ENCODE data around the gene FREM1.
A peak's percentile ranks its signal among the peaks of the same experiment; 100 is the strongest.

The FREM1 gene

GRCh38 chr9:14748373-14748772 lies 161.9 kb downstream of the FREM1 start:
- DNase-seq: no peak

- no peak for DNase-seq
These were observed 163.1 kb downstream of the FREM1 start for GRCh38 chr9:14747111-14747510.

- DNase-seq: no peak
These were observed 163.6 kb downstream of the FREM1 start for GRCh38 chr9:14746626-14747025.

GRCh38 chr9:14744768-14745167 lies 165.5 kb downstream of the FREM1 start:
- no peak for DNase-seq

GRCh38 chr9:14741369-14741768 lies 168.9 kb downstream of the FREM1 start:
- DNase-seq: no peak

- no peak for DNase-seq
These were observed 177.1 kb downstream of the FREM1 start for GRCh38 chr9:14733133-14733532.

GRCh38 chr9:14731294-14731981 lies 178.8 kb downstream of the FREM1 start:
- no peak for DNase-seq

- DNase-seq: no peak
These were observed 179.7 kb downstream of the FREM1 start for GRCh38 chr9:14730461-14730898.

- DNase-seq: no peak
These were observed 186.9 kb downstream of the FREM1 start for GRCh38 chr9:14723301-14723700.

GRCh38 chr9:14722391-14723035 lies 187.7 kb downstream of the FREM1 start, which contains the start of gene CER1:
Gene CER1, minus strand, starts transcription at chr9:14722733. Its CDS starts 61 bp downstream, at chr9:14722672.
- DNase-seq: no peak

GRCh38 chr9:14719231-14719923 lies 190.9 kb downstream of the FREM1 start:
- no peak for DNase-seq

- no peak for DNase-seq
These were observed 195.1 kb downstream of the FREM1 start for GRCh38 chr9:14715102-14715501.

- no peak for DNase-seq
These were observed 197.0 kb downstream of the FREM1 start for GRCh38 chr9:14713187-14713767.

- no peak for DNase-seq
These were observed 199.4 kb downstream of the FREM1 start for GRCh38 chr9:14710804-14711203.

- DNase-seq: no peak
These were observed 203.6 kb downstream of the FREM1 start for GRCh38 chr9:14706530-14707140.

GRCh38 chr9:14705079-14705478 lies 205.1 kb downstream of the FREM1 start:
- DNase-seq: no peak

- no peak for DNase-seq
These were observed 205.9 kb downstream of the FREM1 start for GRCh38 chr9:14704281-14704680.

- no peak for DNase-seq
These were observed 208.0 kb downstream of the FREM1 start for GRCh38 chr9:14702200-14702720.

GRCh38 chr9:14693251-14693861 lies 216.9 kb downstream of the FREM1 start, which contains the start of gene ZDHHC21:
Gene ZDHHC21, minus strand, starts transcription at chr9:14693432. Its CDS starts 19,092 bp downstream, at chr9:14674340.
- DNase-seq: peak; percentile 33

GRCh38 chr9:14692470-14693250 lies 217.6 kb downstream of the FREM1 start:
- no peak for DNase-seq

All from 8988T (cell line).